NCI-H2029 treated with DMSO at 0.1 percent for 48 hours (cell line): ENCODE measurements around the gene PSPN.
A peak's percentile ranks its signal among the peaks of the same experiment; 100 is the strongest.

Experiments
- DNase-seq: peaks from one replicate; lab custom pipeline; 2025; lab: John Stamatoyannopoulos, UW

The PSPN gene

GRCh38 chr19:6375411-6376010 lies at the start of gene PSPN:
PSPN (minus strand) TSS chr19:6375933; CDS start chr19:6375849, 84 bp downstream.
- DNase-seq, result no peak

- DNase-seq, result peak; percentile 100
These were observed 49.4 kb upstream of the PSPN start for GRCh38 chr19:6424939-6425731.

DNA sequence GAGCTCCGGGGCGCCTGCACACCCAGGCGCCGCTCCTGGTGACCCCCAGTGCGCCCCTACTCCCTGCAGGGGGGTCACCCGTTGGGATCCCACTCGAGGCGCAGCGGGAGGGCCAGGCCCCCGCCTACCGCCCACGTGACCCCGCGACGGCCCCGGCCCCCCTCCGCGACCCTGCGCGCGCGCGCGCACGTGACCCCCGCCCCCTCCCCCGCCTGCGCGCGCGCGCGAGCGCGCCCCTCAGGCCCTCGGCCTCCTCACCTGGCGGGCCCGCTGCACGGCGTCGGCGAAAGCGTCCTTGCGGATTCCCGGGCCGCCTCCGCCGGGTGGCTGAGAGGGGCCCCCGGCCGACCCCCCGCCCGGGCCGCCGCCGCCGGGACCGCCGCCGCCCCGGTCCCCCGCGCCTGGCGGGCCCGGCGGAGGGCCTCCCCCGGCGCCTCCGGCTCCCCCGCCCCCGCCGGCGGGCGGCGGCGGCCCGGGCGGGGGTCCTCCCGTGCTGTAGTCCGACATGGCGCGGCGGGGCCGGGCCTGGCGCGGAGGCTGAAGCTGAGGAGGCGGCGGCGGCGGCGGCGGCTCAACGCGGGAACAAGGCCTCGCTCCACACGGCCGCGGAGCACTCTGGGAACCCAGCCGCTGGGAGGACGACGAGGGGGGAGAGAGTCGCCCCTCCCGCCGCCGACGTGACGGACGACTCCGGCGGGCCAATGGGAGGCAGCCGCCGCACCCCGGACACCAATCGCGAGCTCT lies 48.6 kb upstream of the PSPN start, which contains the start of gene KHSRP:
TSS of gene KHSRP (minus strand) at position 617 of the 744 bp plus-strand sequence. CDS start at position 507, 110 bp downstream.
- DNase-seq, result no peak

DNA sequence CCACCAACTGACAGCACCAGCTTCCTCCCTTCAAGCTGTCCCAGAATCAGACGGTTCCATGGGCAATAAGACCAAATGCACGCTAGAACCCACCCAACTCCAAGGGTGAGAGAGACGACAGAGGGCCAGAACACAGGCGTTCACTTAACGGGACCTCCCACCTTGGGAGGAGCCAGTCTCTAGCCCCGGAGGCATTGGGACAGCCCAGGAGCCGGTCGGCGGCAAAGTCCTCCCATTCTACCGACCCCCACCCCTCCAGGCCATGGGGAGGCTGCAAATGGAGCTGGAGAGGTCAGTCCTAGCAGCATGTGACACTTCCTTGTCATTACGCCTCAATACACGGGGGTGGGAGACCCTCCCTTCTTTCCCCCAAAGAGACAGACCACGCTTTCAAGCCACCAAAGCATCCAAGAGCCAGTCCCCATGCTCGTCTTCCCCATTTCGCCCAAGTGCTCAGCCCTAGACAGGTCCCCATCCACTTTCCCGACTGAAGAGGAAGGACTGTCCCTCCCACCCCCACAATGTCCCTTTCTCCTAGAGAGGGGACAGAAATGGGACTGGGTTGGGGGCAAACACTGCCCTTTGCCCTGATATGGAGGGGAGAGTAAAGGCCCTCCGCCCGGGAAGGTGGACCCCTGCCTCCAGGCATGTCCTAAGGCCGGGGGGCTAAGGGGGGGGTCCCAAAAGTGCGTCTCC lies 47.9 kb upstream of the PSPN start:
- no peak for DNase-seq

- no peak for DNase-seq
These were observed 45.6 kb upstream of the PSPN start for GRCh38 chr19:6421075-6422014.

GRCh38 chr19:6418562-6418932 lies 42.8 kb upstream of the PSPN start:
- no peak for DNase-seq

GRCh38 chr19:6417713-6418561 lies 42.2 kb upstream of the PSPN start:
- no peak for DNase-seq

- no peak for DNase-seq
These were observed 41.1 kb upstream of the PSPN start for GRCh38 chr19:6416658-6417405.

GRCh38 chr19:6415591-6416190 lies 40.0 kb upstream of the PSPN start:
- no peak for DNase-seq

DNA sequence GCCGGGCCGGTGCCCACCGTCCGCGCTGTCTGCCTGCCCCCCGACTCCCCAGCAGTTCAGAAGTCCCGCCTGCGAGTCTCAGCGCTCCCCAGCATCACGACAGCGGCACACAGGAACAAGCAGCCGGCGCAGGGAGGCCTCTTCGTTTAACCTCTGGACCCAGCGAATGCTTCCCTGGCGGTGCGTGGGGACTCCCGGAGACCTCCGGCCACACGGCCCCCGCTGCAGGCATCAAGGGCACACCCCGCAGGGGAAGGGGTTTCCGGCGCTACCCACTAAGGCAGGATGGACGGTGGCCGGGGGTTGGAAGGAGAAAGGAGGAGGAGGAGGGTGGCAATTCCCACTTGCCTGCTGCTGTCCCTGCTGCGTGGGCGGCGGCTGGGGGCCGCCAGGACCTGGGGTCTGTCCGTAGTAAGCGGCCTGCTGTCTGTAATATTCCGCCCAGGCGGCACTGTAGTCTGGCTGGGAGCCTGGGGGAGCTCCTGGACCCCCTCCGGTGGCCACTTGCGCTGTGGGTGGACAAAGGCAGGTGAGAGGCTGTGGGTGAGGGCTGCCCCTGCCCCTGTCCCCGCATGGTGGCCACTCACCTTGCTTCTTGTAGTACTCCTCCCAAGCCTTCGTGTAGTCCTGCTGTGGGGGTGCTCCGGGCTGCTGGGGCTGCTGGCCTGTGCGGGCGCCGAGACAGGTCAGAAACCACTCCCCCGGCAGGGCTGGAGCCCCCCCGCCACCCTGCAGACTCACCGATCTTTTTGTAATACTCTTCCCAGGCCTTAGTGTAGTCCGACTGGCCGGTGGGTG lies 39.3 kb upstream of the PSPN start:
- no peak for DNase-seq

- no peak for DNase-seq
These were observed 38.2 kb upstream of the PSPN start for GRCh38 chr19:6413721-6414643.

GRCh38 chr19:6413291-6413690 lies 37.6 kb upstream of the PSPN start:
- DNase-seq, result no peak

GRCh38 chr19:6412447-6413091 lies 36.8 kb upstream of the PSPN start:
- no peak for DNase-seq

DNA sequence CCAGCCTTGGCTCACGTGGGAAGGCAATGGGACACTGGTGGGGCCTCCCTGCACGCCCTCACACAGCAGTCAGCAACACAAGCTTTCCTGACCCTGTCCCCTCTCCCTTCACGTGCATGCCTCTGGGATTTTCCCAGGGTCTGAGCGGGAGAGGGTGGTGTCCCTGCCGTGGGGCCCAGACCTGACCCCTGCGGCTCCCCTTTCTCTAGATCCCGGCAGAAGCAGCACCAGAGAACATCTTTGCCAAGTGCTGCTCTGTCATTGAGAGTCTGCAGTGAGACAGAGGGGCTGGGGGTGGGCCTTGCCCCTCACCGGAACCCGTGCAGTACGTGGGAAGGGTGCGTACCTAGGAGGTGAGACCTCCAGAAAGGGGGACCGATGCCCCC lies 36.3 kb upstream of the PSPN start:
- no peak for DNase-seq

- DNase-seq, result no peak
These were observed 33.6 kb upstream of the PSPN start for GRCh38 chr19:6409346-6409745.

DNA sequence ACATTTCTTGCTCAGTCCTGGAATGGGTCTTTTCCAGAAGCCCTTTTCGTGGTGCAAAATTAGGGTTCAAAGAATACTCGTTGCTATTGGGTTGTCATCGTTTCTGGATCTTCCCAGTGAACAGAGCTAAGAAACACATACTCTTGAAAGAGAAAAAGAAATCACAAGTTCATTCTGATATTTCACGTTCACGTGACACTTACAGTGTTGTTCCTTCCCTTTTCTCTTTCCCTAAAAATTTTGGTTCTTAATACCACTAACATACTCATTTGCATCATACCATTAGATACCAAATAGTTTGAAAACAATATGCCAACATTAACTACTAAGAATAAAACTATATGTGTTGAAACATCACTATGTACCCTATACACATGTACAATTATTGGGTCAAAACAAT lies 30.7 kb upstream of the PSPN start:
- DNase-seq, result no peak
